ENCODE measurements around the gene RAB4A. TPM values are rescaled to one million over a fixed set of nuclear protein-coding genes. Genes with fewer than 3 reads are reported as not detected.

The RAB4A gene
- total and polyA plus RNA-seq, 2 of the 13 experiments (the other 11 are each of a cell fraction or from before 2014, with no cell fraction given) = 56.0 to 80.1 TPM

- TF ChIP-seq CENPX (CRISPR knock-in tag; IDR thresholded peaks at IDR 0.05) (no peak), ZFY (CRISPR knock-in tag; IDR thresholded peaks at IDR 0.05) (peak; percentile 62), ZNF30 (CRISPR knock-in tag; IDR thresholded peaks at IDR 0.05) (no peak), ZNF224 (CRISPR knock-in tag; IDR thresholded peaks at IDR 0.05) (no peak), LRRFIP1 (CRISPR knock-in tag; conservative IDR thresholded peaks at IDR 0.05) (no peak), PPARG (CRISPR knock-in tag; conservative IDR thresholded peaks at IDR 0.05) (no peak), ZNF569 (CRISPR knock-in tag; IDR thresholded peaks at IDR 0.05; ENCODE audit: borderline replicate concordance) (no peak), EHMT2 (IDR thresholded peaks at IDR 0.05; ENCODE audit: borderline replicate concordance, low read depth, low read length) (no peak), UBTF (CRISPR knock-in tag; IDR thresholded peaks at IDR 0.05) (peak; percentile 68), KDM5B (CRISPR knock-in tag; IDR thresholded peaks at IDR 0.05; ENCODE audit: borderline replicate concordance) (peak; percentile 71; the same call in 1 of the 2 replicates), ZNF607 (CRISPR knock-in tag; IDR thresholded peaks at IDR 0.05; ENCODE audit: borderline replicate concordance) (no peak), KAT2B (IDR thresholded peaks at IDR 0.05; ENCODE audit: borderline replicate concordance, low read depth, low read length) (no peak), ARNT (IDR thresholded peaks at IDR 0.05) (no peak), MYNN (CRISPR knock-in tag; IDR thresholded peaks at IDR 0.05; ENCODE audit: low read depth) (no peak; the same call in 1 of the 2 replicates), TBL1XR1 (IDR thresholded peaks at IDR 0.05; ENCODE audit: borderline replicate concordance, low read length, partially characterized antibody) (no peak), ZNF383 (CRISPR knock-in tag; IDR thresholded peaks at IDR 0.05; ENCODE audit: borderline replicate concordance) (no peak), NR1H2 (CRISPR knock-in tag; IDR thresholded peaks at IDR 0.05; ENCODE audit: borderline replicate concordance, low read depth) (no peak)
- TF ChIP-seq, protein P1, sequence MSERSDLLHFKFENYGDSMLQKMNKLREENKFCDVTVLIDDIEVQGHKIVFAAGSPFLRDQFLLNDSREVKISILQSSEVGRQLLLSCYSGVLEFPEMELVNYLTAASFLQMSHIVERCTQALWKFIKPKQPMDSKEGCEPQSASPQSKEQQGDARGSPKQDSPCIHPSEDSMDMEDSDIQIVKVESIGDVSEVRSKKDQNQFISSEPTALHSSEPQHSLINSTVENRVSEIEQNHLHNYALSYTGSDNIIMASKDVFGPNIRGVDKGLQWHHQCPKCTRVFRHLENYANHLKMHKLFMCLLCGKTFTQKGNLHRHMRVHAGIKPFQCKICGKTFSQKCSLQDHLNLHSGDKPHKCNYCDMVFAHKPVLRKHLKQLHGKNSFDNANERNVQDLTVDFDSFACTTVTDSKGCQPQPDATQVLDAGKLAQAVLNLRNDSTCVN (CRISPR knock-in tag; IDR thresholded peaks at IDR 0.05; ENCODE audit: borderline replicate concordance) = no peak
- TF ChIP-seq, protein P2, sequence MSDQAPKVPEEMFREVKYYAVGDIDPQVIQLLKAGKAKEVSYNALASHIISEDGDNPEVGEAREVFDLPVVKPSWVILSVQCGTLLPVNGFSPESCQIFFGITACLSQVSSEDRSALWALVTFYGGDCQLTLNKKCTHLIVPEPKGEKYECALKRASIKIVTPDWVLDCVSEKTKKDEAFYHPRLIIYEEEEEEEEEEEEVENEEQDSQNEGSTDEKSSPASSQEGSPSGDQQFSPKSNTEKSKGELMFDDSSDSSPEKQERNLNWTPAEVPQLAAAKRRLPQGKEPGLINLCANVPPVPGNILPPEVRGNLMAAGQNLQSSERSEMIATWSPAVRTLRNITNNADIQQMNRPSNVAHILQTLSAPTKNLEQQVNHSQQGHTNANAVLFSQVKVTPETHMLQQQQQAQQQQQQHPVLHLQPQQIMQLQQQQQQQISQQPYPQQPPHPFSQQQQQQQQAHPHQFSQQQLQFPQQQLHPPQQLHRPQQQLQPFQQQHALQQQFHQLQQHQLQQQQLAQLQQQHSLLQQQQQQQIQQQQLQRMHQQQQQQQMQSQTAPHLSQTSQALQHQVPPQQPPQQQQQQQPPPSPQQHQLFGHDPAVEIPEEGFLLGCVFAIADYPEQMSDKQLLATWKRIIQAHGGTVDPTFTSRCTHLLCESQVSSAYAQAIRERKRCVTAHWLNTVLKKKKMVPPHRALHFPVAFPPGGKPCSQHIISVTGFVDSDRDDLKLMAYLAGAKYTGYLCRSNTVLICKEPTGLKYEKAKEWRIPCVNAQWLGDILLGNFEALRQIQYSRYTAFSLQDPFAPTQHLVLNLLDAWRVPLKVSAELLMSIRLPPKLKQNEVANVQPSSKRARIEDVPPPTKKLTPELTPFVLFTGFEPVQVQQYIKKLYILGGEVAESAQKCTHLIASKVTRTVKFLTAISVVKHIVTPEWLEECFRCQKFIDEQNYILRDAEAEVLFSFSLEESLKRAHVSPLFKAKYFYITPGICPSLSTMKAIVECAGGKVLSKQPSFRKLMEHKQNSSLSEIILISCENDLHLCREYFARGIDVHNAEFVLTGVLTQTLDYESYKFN (CRISPR knock-in tag; conservative IDR thresholded peaks at IDR 0.05) = no peak
Measured at GRCh38 chr1:229342656-229343569, 72.0 kb downstream of the RAB4A start, which contains the start of gene CCSAP (continued).

Data from HepG2 (cell line).